ENCODE results near the gene PEX5. TPM values are rescaled to one million over a fixed set of nuclear protein-coding genes. Genes with fewer than 3 reads are reported as not detected.

The PEX5 gene
- total and polyA plus RNA-seq, 2 experiments from 2014 or later, result 7.5 to 72.0 TPM

DNA sequence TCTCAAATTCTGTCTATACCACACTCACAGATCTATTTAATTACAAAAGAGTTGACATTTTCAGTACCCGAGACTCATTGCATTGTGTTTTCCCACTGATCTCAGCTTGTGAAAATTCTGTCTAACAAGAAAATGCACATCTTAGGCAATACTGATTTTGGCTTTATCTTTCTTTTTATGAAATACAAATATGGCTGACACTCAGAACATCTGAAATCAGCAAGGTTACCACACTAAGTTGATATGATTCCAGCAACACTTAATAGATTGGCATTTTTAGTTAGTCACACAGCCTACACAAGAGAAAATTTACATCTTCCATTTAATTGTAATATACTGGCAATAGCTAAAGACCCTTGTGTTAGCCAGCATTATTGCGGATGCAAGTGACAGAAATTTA is 40.3 kb downstream of the PEX5 start:
- Histone ChIP-seq H3K27me3 (ENCODE audit: insufficient read depth) (no peaks in the 10 kb centered on the region), H3K9me2 (ENCODE audit: insufficient read depth) (peaks cover 12% of the 10 kb centered on the region), H2AFZ (no peak overlapping the region), H3K79me2 (replicated peaks; ENCODE audit: insufficient read depth) (no peaks in the 10 kb centered on the region), H3F3A (replicated peaks; ENCODE audit: low read depth) (no peaks in the 10 kb centered on the region), H4K20me1 (replicated peaks; ENCODE audit: insufficient read depth) (no peaks in the 10 kb centered on the region), H3K27ac (ENCODE audit: low read depth) (no peak overlapping the region), H3K4me1 (ENCODE audit: insufficient read depth) (no peaks in the 10 kb centered on the region), H3K4me3 (no peak overlapping the region), H3K36me3 (ENCODE audit: insufficient read depth) (no peaks in the 10 kb centered on the region), H3K4me2 (no peak overlapping the region)
- no peak overlapping the region for H3K27ac Mint-ChIP-seq
- DNase-seq (ENCODE audit: low spot score) (no peak), ATAC-seq (no peak)
- no peak overlapping the region for H3K4me3 Mint-ChIP-seq
- no peaks in the 10 kb centered on the region for H3K27me3 Mint-ChIP-seq (ENCODE audit: insufficient read depth, low read depth, poor library complexity)
- H3K9me3 Mint-ChIP-seq, result peaks cover 13% of the 10 kb centered on the region
- peaks cover 7% of the 10 kb centered on the region; the same call in 1 of the 3 replicates for H3K36me3 Mint-ChIP-seq (ENCODE audit: low read depth)
- no peaks in the 10 kb centered on the region for H3K4me1 Mint-ChIP-seq
- TF ChIP-seq, protein P1, sequence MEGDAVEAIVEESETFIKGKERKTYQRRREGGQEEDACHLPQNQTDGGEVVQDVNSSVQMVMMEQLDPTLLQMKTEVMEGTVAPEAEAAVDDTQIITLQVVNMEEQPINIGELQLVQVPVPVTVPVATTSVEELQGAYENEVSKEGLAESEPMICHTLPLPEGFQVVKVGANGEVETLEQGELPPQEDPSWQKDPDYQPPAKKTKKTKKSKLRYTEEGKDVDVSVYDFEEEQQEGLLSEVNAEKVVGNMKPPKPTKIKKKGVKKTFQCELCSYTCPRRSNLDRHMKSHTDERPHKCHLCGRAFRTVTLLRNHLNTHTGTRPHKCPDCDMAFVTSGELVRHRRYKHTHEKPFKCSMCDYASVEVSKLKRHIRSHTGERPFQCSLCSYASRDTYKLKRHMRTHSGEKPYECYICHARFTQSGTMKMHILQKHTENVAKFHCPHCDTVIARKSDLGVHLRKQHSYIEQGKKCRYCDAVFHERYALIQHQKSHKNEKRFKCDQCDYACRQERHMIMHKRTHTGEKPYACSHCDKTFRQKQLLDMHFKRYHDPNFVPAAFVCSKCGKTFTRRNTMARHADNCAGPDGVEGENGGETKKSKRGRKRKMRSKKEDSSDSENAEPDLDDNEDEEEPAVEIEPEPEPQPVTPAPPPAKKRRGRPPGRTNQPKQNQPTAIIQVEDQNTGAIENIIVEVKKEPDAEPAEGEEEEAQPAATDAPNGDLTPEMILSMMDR (conservative IDR thresholded peaks at IDR 0.05; ENCODE audit: low read depth in 2 of 2), result no peak
- TF ChIP-seq ZNF114 (CRISPR knock-in tag; IDR thresholded peaks at IDR 0.05) (no peak), POLR2AphosphoS5 (IDR thresholded peaks at IDR 0.05; ENCODE audit: low read depth) (no peak), CREB1 (CRISPR knock-in tag; IDR thresholded peaks at IDR 0.05; ENCODE audit: low read depth) (no peak), EZH2phosphoT487 (IDR thresholded peaks at IDR 0.05; ENCODE audit: unreplicated experiment) (no peak), JUNB (IDR thresholded peaks at IDR 0.05; ENCODE audit: unreplicated experiment) (no peak)
- TF ChIP-seq, protein P2, sequence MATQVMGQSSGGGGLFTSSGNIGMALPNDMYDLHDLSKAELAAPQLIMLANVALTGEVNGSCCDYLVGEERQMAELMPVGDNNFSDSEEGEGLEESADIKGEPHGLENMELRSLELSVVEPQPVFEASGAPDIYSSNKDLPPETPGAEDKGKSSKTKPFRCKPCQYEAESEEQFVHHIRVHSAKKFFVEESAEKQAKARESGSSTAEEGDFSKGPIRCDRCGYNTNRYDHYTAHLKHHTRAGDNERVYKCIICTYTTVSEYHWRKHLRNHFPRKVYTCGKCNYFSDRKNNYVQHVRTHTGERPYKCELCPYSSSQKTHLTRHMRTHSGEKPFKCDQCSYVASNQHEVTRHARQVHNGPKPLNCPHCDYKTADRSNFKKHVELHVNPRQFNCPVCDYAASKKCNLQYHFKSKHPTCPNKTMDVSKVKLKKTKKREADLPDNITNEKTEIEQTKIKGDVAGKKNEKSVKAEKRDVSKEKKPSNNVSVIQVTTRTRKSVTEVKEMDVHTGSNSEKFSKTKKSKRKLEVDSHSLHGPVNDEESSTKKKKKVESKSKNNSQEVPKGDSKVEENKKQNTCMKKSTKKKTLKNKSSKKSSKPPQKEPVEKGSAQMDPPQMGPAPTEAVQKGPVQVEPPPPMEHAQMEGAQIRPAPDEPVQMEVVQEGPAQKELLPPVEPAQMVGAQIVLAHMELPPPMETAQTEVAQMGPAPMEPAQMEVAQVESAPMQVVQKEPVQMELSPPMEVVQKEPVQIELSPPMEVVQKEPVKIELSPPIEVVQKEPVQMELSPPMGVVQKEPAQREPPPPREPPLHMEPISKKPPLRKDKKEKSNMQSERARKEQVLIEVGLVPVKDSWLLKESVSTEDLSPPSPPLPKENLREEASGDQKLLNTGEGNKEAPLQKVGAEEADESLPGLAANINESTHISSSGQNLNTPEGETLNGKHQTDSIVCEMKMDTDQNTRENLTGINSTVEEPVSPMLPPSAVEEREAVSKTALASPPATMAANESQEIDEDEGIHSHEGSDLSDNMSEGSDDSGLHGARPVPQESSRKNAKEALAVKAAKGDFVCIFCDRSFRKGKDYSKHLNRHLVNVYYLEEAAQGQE (IDR thresholded peaks at IDR 0.05; ENCODE audit: unreplicated experiment), result no peak
- TF ChIP-seq, protein P3, sequence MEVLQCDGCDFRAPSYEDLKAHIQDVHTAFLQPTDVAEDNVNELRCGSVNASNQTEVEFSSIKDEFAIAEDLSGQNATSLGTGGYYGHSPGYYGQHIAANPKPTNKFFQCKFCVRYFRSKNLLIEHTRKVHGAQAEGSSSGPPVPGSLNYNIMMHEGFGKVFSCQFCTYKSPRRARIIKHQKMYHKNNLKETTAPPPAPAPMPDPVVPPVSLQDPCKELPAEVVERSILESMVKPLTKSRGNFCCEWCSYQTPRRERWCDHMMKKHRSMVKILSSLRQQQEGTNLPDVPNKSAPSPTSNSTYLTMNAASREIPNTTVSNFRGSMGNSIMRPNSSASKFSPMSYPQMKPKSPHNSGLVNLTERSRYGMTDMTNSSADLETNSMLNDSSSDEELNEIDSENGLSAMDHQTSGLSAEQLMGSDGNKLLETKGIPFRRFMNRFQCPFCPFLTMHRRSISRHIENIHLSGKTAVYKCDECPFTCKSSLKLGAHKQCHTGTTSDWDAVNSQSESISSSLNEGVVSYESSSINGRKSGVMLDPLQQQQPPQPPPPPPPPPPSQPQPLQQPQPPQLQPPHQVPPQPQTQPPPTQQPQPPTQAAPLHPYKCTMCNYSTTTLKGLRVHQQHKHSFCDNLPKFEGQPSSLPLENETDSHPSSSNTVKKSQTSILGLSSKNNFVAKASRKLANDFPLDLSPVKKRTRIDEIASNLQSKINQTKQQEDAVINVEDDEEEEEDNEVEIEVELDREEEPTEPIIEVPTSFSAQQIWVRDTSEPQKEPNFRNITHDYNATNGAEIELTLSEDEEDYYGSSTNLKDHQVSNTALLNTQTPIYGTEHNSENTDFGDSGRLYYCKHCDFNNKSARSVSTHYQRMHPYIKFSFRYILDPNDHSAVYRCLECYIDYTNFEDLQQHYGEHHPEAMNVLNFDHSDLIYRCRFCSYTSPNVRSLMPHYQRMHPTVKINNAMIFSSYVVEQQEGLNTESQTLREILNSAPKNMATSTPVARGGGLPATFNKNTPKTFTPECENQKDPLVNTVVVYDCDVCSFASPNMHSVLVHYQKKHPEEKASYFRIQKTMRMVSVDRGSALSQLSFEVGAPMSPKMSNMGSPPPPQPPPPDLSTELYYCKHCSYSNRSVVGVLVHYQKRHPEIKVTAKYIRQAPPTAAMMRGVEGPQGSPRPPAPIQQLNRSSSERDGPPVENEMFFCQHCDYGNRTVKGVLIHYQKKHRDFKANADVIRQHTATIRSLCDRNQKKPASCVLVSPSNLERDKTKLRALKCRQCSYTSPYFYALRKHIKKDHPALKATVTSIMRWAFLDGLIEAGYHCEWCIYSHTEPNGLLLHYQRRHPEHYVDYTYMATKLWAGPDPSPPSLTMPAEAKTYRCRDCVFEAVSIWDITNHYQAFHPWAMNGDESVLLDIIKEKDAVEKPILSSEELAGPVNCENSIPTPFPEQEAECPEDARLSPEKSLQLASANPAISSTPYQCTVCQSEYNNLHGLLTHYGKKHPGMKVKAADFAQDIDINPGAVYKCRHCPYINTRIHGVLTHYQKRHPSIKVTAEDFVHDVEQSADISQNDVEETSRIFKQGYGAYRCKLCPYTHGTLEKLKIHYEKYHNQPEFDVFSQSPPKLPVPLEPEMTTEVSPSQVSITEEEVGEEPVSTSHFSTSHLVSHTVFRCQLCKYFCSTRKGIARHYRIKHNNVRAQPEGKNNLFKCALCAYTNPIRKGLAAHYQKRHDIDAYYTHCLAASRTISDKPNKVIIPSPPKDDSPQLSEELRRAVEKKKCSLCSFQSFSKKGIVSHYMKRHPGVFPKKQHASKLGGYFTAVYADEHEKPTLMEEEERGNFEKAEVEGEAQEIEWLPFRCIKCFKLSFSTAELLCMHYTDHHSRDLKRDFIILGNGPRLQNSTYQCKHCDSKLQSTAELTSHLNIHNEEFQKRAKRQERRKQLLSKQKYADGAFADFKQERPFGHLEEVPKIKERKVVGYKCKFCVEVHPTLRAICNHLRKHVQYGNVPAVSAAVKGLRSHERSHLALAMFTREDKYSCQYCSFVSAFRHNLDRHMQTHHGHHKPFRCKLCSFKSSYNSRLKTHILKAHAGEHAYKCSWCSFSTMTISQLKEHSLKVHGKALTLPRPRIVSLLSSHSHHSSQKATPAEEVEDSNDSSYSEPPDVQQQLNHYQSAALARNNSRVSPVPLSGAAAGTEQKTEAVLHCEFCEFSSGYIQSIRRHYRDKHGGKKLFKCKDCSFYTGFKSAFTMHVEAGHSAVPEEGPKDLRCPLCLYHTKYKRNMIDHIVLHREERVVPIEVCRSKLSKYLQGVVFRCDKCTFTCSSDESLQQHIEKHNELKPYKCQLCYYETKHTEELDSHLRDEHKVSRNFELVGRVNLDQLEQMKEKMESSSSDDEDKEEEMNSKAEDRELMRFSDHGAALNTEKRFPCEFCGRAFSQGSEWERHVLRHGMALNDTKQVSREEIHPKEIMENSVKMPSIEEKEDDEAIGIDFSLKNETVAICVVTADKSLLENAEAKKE (CRISPR knock-in tag; IDR thresholded peaks at IDR 0.05), result no peak
